Type B pancreatic cell (in vitro differentiated cells): Measurements from ENCODE around the gene ST6GALNAC1. TPM values are rescaled to one million over a fixed set of nuclear protein-coding genes. Genes with fewer than 3 reads are reported as not detected.

Experiments
- DNase-seq: peaks from one replicate; pipeline ENCODE4 v3.0.0; 2021; ENCODE audit warnings: mixed read lengths; ENCODE audit not compliant: unreplicated experiment; ENCODE audit errors: extremely low spot score
- H3K27ac Mint-ChIP-seq: 2 replicates; pipeline ENCODE4 v1.8.0; 2021; ENCODE audit warnings: mild to moderate bottlenecking, mixed read lengths
- H3K27me3 Mint-ChIP-seq: 2 replicates; pipeline ENCODE4 v1.8.0; 2021; ENCODE audit warnings: mixed read lengths
- H3K36me3 Mint-ChIP-seq: 2 replicates; pipeline ENCODE4 v1.8.0; 2021; ENCODE audit warnings: mixed read lengths
- H3K4me1 Mint-ChIP-seq: one replicate; pipeline ENCODE4 v1.8.0; 2021; ENCODE audit warnings: mixed read lengths; ENCODE audit not compliant: unreplicated experiment
- H3K4me3 Mint-ChIP-seq: 2 replicates; pipeline ENCODE4 v1.8.0; 2021; ENCODE audit warnings: mild to moderate bottlenecking, mixed read lengths
- H3K9me3 Mint-ChIP-seq: 2 replicates; pipeline ENCODE4 v1.8.0; 2021; ENCODE audit warnings: mixed read lengths
- total RNA-seq: library from RNA; stranded (reverse); gene quantifications from 2 replicates; pipeline ENCODE4 v1.2.1, GENCODE V29; 2021; ENCODE audit warnings: low replicate concordance
- TF ChIP-seq, protein P1 (sequence below): fragments of 200-600 bp; sonication (generic); conservative IDR thresholded peaks from 2 replicates; pipeline ENCODE4 v1.5.0; 2021; ENCODE audit warnings: antibody characterized with exemption, mild to moderate bottlenecking

ST6GALNAC1 gene
- total RNA-seq, 1 donor from 2014 or later, result 10.3 TPM

DNA sequence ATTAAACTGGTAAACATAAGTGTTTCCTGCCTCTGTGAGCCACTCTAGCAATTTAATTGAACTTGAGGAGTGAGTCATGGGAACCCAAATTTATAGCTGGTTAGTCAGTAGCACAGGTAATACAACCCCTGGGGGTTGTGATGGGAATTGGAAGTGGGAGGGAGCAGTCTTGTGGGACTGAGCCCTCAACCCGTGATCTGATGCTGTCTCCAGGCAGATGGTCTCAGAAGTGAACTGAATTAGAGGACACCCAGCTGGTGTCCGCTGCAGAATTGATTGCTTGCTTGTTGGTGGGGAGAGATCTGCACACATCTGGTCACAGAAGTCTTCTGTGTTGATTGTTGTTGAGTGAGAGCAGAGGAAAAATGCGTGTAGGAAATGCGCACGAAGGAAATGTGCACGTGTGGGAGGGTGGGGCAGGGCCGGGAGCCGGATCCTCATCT is 50.2 kb downstream of the ST6GALNAC1 start:
- H3K27ac Mint-ChIP-seq, result no peak overlapping the region
- H3K4me1 Mint-ChIP-seq, result peaks cover 25% of the 10 kb centered on the region
- no peak for DNase-seq
- TF ChIP-seq, protein P1, sequence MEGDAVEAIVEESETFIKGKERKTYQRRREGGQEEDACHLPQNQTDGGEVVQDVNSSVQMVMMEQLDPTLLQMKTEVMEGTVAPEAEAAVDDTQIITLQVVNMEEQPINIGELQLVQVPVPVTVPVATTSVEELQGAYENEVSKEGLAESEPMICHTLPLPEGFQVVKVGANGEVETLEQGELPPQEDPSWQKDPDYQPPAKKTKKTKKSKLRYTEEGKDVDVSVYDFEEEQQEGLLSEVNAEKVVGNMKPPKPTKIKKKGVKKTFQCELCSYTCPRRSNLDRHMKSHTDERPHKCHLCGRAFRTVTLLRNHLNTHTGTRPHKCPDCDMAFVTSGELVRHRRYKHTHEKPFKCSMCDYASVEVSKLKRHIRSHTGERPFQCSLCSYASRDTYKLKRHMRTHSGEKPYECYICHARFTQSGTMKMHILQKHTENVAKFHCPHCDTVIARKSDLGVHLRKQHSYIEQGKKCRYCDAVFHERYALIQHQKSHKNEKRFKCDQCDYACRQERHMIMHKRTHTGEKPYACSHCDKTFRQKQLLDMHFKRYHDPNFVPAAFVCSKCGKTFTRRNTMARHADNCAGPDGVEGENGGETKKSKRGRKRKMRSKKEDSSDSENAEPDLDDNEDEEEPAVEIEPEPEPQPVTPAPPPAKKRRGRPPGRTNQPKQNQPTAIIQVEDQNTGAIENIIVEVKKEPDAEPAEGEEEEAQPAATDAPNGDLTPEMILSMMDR, result peak; percentile 18
- peaks cover 9% of the 10 kb centered on the region for H3K27me3 Mint-ChIP-seq
- no peaks in the 10 kb centered on the region for H3K9me3 Mint-ChIP-seq
- H3K36me3 Mint-ChIP-seq, result peaks cover 4% of the 10 kb centered on the region
- no peak overlapping the region for H3K4me3 Mint-ChIP-seq

- Mint-ChIP-seq H3K9me3 (no peaks in the 10 kb centered on the region), H3K36me3 (peaks cover 6% of the 10 kb centered on the region), H3K27me3 (peaks cover 45% of the 10 kb centered on the region), H3K4me1 (peaks cover 23% of the 10 kb centered on the region), H3K4me3 (peak overlapping the region; percentile 38), H3K27ac (peak overlapping the region; percentile 35)
- no peak for DNase-seq
- TF ChIP-seq, protein P1, result no peak
These were observed 55.4 kb downstream of the ST6GALNAC1 start for GRCh38 chr17:76588182-76588581.

DNA sequence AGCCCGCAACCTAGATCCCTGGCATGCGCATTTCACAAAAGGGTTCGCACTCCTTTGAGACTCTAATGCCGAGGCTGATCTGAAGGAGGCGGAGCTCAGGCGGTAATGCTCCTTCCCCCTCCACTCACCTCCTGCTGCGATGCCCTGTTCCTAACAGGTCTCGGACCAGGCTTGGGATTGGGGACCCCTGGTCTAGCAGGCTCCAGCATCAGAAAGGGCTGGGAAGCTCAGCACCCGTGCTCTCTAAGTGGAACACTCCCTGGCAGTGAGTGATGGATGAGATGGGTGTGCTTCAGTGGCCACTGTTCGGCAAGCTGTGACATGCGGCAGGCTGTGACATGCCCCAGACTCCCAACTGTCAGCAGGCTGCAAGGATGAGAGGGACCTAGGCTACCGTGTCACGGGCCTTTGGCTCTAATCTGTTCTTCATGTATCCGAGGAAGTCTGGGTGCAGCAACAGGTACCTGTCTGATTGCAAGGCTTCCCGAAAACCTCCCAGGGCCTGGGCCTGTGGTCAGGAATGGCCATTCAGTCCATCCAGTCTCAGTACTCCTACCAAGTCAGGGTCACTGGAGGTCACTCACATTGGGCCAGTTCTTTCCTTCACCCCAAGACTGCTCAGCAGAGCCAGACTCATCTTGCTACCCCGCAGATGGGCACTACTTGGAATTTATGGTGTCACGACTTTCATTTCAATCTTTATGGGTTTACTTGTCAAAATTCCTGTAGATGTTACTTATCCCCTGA is 56.6 kb downstream of the ST6GALNAC1 start:
- no peak for DNase-seq
- Mint-ChIP-seq H3K36me3 (peaks cover 6% of the 10 kb centered on the region), H3K4me1 (peaks cover 29% of the 10 kb centered on the region), H3K9me3 (no peaks in the 10 kb centered on the region), H3K27me3 (peaks cover 50% of the 10 kb centered on the region), H3K4me3 (peak overlapping the region; percentile 75), H3K27ac (peak overlapping the region; percentile 42)
- TF ChIP-seq, protein P1, result no peak

GRCh38 chr17:76585649-76586593 is 57.6 kb downstream of the ST6GALNAC1 start, which contains the start of gene ST6GALNAC2:
Gene ST6GALNAC2, minus strand, starts transcription at chr17:76585860. Its CDS starts 52 bp downstream, at chr17:76585808.
- Mint-ChIP-seq H3K27me3 (peaks cover 50% of the 10 kb centered on the region), H3K4me1 (peaks cover 29% of the 10 kb centered on the region), H3K36me3 (peaks cover 6% of the 10 kb centered on the region), H3K4me3 (peak within 1 kb of the TSS; percentile 84), H3K27ac (peak within 1 kb of the TSS; percentile 78), H3K9me3 (no peaks in the 10 kb centered on the region)
- no peak for DNase-seq
- TF ChIP-seq, protein P1, result peak; percentile 18

- H3K4me1 Mint-ChIP-seq, result peaks cover 29% of the 10 kb centered on the region
- H3K27me3 Mint-ChIP-seq, result peaks cover 50% of the 10 kb centered on the region
- peak overlapping the region; percentile 84 for H3K4me3 Mint-ChIP-seq
- peaks cover 6% of the 10 kb centered on the region for H3K36me3 Mint-ChIP-seq
- TF ChIP-seq, protein P1, result no peak
- H3K27ac Mint-ChIP-seq, result peak overlapping the region; percentile 78
- no peak for DNase-seq
- H3K9me3 Mint-ChIP-seq, result no peaks in the 10 kb centered on the region
These were observed 58.4 kb downstream of the ST6GALNAC1 start for GRCh38 chr17:76585033-76585648.
